PC-9 (cell line): Measurements from ENCODE around the gene SLC9A9.

Experiments
- CTCF ChIP-seq: fragments of 200-600 bp; sonication (generic); conservative IDR thresholded peaks from 2 replicates; pipeline ENCODE4 v1.6.1; 2017; ENCODE audit warnings: mixed run types, antibody characterized with exemption, mild to moderate bottlenecking, moderate library complexity
- EZH2 ChIP-seq: fragments of 200-600 bp; sonication (generic); IDR thresholded peaks from 2 replicates; pipeline ENCODE4 v1.8.0; 2017; ENCODE audit warnings: antibody characterized with exemption, low read depth

- TF ChIP-seq CTCF (no peak), EZH2 (no peak)
These were observed 363.3 kb downstream of the SLC9A9 start for GRCh38 chr3:143484846-143485512.
